K562 (cell line): ENCODE data around the gene SRGAP3. TPM values are rescaled to one million over a fixed set of nuclear protein-coding genes. Genes with fewer than 3 reads are reported as not detected.

ENCODE experiments used
- ATAC-seq: fragments of 200-7000 bp; cut with Tn5 transposase; 3 replicates; pipeline ENCODE4 v1.9.1; 2020; ENCODE audit warnings: moderate library complexity
- BruUV-seq: library from RNA; stranded (reverse); fragments of 400-500 nt; replicated peaks from 2 replicates; lab custom pipeline; 2021; lab: Mats Ljungman, UMichigan
- CTCF ChIA-PET: fragments of 300-600 bp; formaldehyde crosslinking; extraction: SDS; loops from one replicate; lab custom pipeline; 2021; ENCODE audit warnings: low intra/inter-chr PET ratio; lab: Yijun Ruan, JAX
- POLR2A ChIA-PET: fragments of 300-600, 350-650 bp; sonication (Branson Sonifier 250); formaldehyde crosslinking; extraction: SDS; loops from one replicate; lab custom pipeline; 2021; ENCODE audit warnings: antibody characterized with exemption, inconsistent platforms; lab: Yijun Ruan, JAX
- DNase-seq, 4 experiments: peaks; one replicate each; pipeline versions ENCODE4 v3.0.0 to v3.0.0-alpha.2; 2011 to 2018; ENCODE audit warnings: low spot score in 3 of 4, mixed read lengths in 3 of 4; ENCODE audit errors: extremely low read depth in 1 of 4
- FAIRE-seq: peaks from 2 replicates; lab custom pipeline; 2011; peaks lifted over from hg19 to GRCh38; lab: Jason Lieb, UNC
- H2AFZ ChIP-seq: 2 replicates; pipeline ENCODE4 v1.6.0; 2011; ENCODE audit warnings: low read depth, low read length, control low read depth, inconsistent platforms
- H3K27ac ChIP-seq: fragments of 200-600 bp; 3 replicates; pipeline ENCODE4 v1.8.0; 2011; ENCODE audit warnings: low read depth, mild to moderate bottlenecking, control low read depth, inconsistent platforms, low read length, moderate library complexity, mixed read lengths; ENCODE audit errors: extremely low read depth
- H3K27me3 ChIP-seq, 2 experiments: fragments of 300-600 bp in 1 of 2; 2 replicates in 1 of 2; 3 replicates in 1 of 2; pipeline versions ENCODE4 v1.6.0 to v1.8.0; 2011; ENCODE audit warnings: inconsistent platforms in 2 of 2, low read length in 2 of 2, mild to moderate bottlenecking in 1 of 2, mixed read lengths in 1 of 2, moderate library complexity in 1 of 2; ENCODE audit not compliant: control insufficient read depth in 2 of 2, insufficient read depth in 2 of 2
- H3K36me3 ChIP-seq: fragments of 300-600 bp; 3 replicates; pipeline ENCODE4 v1.8.0; 2011; ENCODE audit warnings: mild to moderate bottlenecking, low read length, inconsistent platforms; ENCODE audit not compliant: control insufficient read depth, insufficient read depth
- H3K4me1 ChIP-seq, 2 experiments: fragments of 200-600 bp in 1 of 2; replicated peaks in 1 of 2; 2 replicates in 1 of 2; 3 replicates in 1 of 2; pipeline versions ENCODE4 v1.5.1 to v1.8.0; 2011; ENCODE audit warnings: inconsistent platforms in 2 of 2, low read length in 2 of 2, mild to moderate bottlenecking in 1 of 2, mixed read lengths in 1 of 2, moderate library complexity in 1 of 2; ENCODE audit not compliant: control insufficient read depth in 2 of 2, insufficient read depth in 2 of 2
- H3K4me2 ChIP-seq: 2 replicates; pipeline ENCODE4 v1.6.1; 2011; ENCODE audit warnings: low read length, control low read depth, inconsistent platforms, mixed read lengths; ENCODE audit not compliant: insufficient read depth
- H3K4me3 ChIP-seq: fragments of 200-600 bp; sonication (generic), shearing (Covaris generic); 2 replicates; pipeline ENCODE4 v1.5.1; 2016; ENCODE audit warnings: control low read depth, inconsistent platforms
- H3K79me2 ChIP-seq: fragments of 200-600 bp; 3 replicates; pipeline ENCODE4 v1.8.0; 2011; ENCODE audit warnings: low read length, inconsistent platforms; ENCODE audit not compliant: control insufficient read depth, insufficient read depth
- H3K9ac ChIP-seq, 2 experiments: 2 replicates each; pipeline versions ENCODE4 v1.6.0 to v1.6.1; 2011; ENCODE audit warnings: low read depth in 2 of 2, low read length in 2 of 2, control low read depth in 1 of 2, inconsistent platforms in 1 of 2, mild to moderate bottlenecking in 1 of 2, mixed read lengths in 1 of 2; ENCODE audit not compliant: insufficient read depth in 1 of 2
- H3K9me1 ChIP-seq: one replicate; pipeline ENCODE4 v1.6.0; 2011; ENCODE audit warnings: inconsistent platforms, mild to moderate bottlenecking, low read length, moderate library complexity; ENCODE audit not compliant: control insufficient read depth, insufficient read depth
- H3K9me3 ChIP-seq: replicated peaks from 2 replicates; pipeline ENCODE4 v1.5.1; 2011; ENCODE audit warnings: low read depth, low read length, inconsistent platforms; ENCODE audit not compliant: control insufficient read depth, insufficient read depth
- H4K20me1 ChIP-seq: replicated peaks from 2 replicates; pipeline ENCODE4 v1.6.1; 2011; ENCODE audit warnings: low read length, inconsistent platforms, mixed read lengths; ENCODE audit not compliant: control insufficient read depth, insufficient read depth
- C11orf30 ChIP-seq: fragments of 450-650 bp; IDR thresholded peaks from 2 replicates; pipeline ENCODE4 v1.6.1; 2016; ENCODE audit warnings: low read depth, mild to moderate bottlenecking
- CEBPG ChIP-seq, 3 experiments: fragments of 200-800 bp in 1 of 3; sonication (Bioruptor generic) in 1 of 3; sonication (generic) in 1 of 3; formaldehyde crosslinking in 1 of 3; IDR thresholded peaks in 2 of 3; conservative IDR thresholded peaks in 1 of 3; 2 replicates each; pipeline versions ENCODE4 v1.6.1 to v1.8.0; 2016 to 2022; ENCODE audit warnings: missing compliant biosample characterization in 2 of 3, missing genetic modification characterization in 2 of 3, mild to moderate bottlenecking in 1 of 3, missing genetic modification reagents in 1 of 3
- CGGBP1 ChIP-seq: fragments of 250-450 bp; sonication (Bioruptor Pico); IDR thresholded peaks from 2 replicates; pipeline ENCODE4 v1.9.0; 2021; ENCODE audit warnings: mild to moderate bottlenecking
- E2F3 ChIP-seq: fragments of 250-450 bp; sonication (Bioruptor Pico); IDR thresholded peaks from 2 replicates; pipeline ENCODE4 v1.4.0; 2020; ENCODE audit warnings: mild to moderate bottlenecking
- POU5F1 ChIP-seq: fragments of 150-350 bp; IDR thresholded peaks from 2 replicates; pipeline ENCODE4 v1.6.1; 2014; ENCODE audit warnings: borderline replicate concordance, low read length, low read depth, mild to moderate bottlenecking; ENCODE audit not compliant: partially characterized antibody
- ZBTB11 ChIP-seq, 3 experiments: fragments of 200-800 bp in 1 of 3; fragments of 250-450 bp in 1 of 3; fragments of 450-650 bp in 1 of 3; sonication (Bioruptor Pico) in 1 of 3; sonication (Bioruptor generic) in 1 of 3; formaldehyde crosslinking in 1 of 3; IDR thresholded peaks; 2 replicates each; pipeline versions ENCODE4 v1.6.1 to v1.8.0; 2016 to 2022; ENCODE audit warnings: mild to moderate bottlenecking in 2 of 3, missing genetic modification characterization in 2 of 3, missing compliant biosample characterization in 1 of 3, moderate library complexity in 1 of 3
- ZNF165 ChIP-seq: fragments of 250-450 bp; sonication (Bioruptor Pico); IDR thresholded peaks from 2 replicates; pipeline ENCODE4 v1.4.0; 2020; ENCODE audit warnings: borderline replicate concordance
- ZNF766 ChIP-seq: fragments of 200-800 bp; sonication (Bioruptor generic); conservative IDR thresholded peaks from 2 replicates; pipeline ENCODE4 v1.6.1; 2016; ENCODE audit warnings: missing genetic modification characterization, missing compliant biosample characterization
- WGBS: fragments of 100-300 bp; shearing (Covaris generic); methylation state at CpG from one replicate; pipeline ENCODE4 v1.1.6; 2016; ENCODE audit warnings: low coverage, mixed read lengths; ENCODE audit not compliant: insufficient coverage; ENCODE audit errors: missing lambda C conversion rate; 5-methylcytosine and 5-hydroxymethylcytosine counted together
- in situ Hi-C: fragments of 300-500 bp; cut with MboI; formaldehyde crosslinking; loops from 4 replicates; pipeline ENCODE4 v1.15.0; 2018; ENCODE audit warnings: inconsistent platforms, mixed read lengths
- intact Hi-C: fragments of 100-400 bp; cut with micrococcal nuclease; formaldehyde crosslinking; loops from 2 replicates; pipeline ENCODE4 v1.14.2; 2022
- polyA plus RNA-seq, 8 experiments: library from polyadenylated mRNA; depleted of rRNA in 4 of 8; stranded (reverse) in 5 of 8; unstranded in 3 of 8; fragments of >200 nt; fragmentation: Nextera tagmentation in 2 of 8; fragmentation: Illumina TruSeq in 1 of 8; extraction: Ambion mirVana in 2 of 8; extraction: Trizol in 1 of 8; gene quantifications; 2 replicates each; pipeline versions ENCODE4 v1.2.1 to v1.2.3, GENCODE V29; 2011 to 2014; ENCODE audit warnings: inconsistent platforms in 1 of 8, missing spikeins in 1 of 8
- total RNA-seq, 7 experiments: library from RNA; depleted of rRNA in 6 of 7; stranded (reverse); fragments of >200 nt in 6 of 7; fragmentation: Illumina TruSeq in 2 of 7; extraction: Trizol in 2 of 7; gene quantifications; 2 replicates each; pipeline versions ENCODE4 v1.2.1 to v1.2.3, GENCODE V29; 2011 to 2021; ENCODE audit warnings: low replicate concordance in 1 of 7
- TF ChIP-seq, protein P1 (sequence below): fragments of 450-650 bp; IDR thresholded peaks from 2 replicates; pipeline ENCODE4 v1.6.1; 2016; ENCODE audit warnings: low read depth

SRGAP3 gene
- total and polyA plus RNA-seq, 9 of the 15 experiments (the other 6 are each of a cell fraction or from before 2014, with no cell fraction given) = 0.11 to 0.85 (median 0.35) TPM; not detected in 2

DNA sequence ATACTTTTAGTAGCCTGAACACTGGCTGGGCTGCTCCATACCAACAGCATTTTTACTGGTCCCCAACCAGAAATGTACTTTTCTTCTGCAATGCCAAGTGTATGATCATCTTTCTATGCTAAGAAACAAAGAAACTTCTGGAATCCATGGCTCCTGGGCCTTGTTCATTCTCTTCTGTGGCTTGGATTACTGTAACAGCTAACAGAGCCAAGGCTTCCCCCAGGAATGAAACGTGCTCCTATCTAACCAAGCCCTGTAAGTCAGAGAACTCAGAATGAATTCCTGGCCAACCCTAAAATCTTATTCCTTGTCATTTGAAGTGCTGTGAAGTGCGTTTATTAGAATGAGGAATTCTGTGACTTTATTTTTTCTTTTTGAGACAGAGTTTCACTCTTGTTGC is 183.3 kb downstream of the SRGAP3 start:
- Histone ChIP-seq H3K9me1 (no peaks in the 10 kb centered on the region), H3K4me3 (no peak overlapping the region), H3K9ac (no peak overlapping the region), H3K27ac (no peak overlapping the region), H3K36me3 (no peaks in the 10 kb centered on the region), H3K27me3 (peaks cover 0 to 9% of the 10 kb centered on the region in 2 experiments; a peak in 2 of 5 replicates), H2AFZ (no peak overlapping the region), H3K9me3 (0 out of 2 replicates have a peak, but pooled peaks cover 4% of the 10 kb centered on the region), H3K4me2 (no peak overlapping the region), H3K4me1 (no peaks in the 10 kb centered on the region), H4K20me1 (no peaks in the 10 kb centered on the region), H3K79me2 (no peaks in the 10 kb centered on the region)
- in situ Hi-C loops = loop anchor here (5.0 kb wide), 1 partner anchor 94 kb away; no protein-coding TSS in a partner anchor
- ATAC-seq (no peak), DNase-seq (no peak), FAIRE-seq (no peak)
- intact Hi-C loops = loop anchor here (2.0 to 5.0 kb wide), 3 partner anchors 237 to 404 kb away; partner anchors contain the start of gene OXTR
- 0% methylated on average over 2 of the region's 2 CpGs for WGBS
- CTCF ChIA-PET = interaction anchor here (1.1 to 1.9 kb wide), 2 partner anchors 70 to 95 kb away, joined by 3 to 23 read pairs; no protein-coding TSS in a partner anchor
- TF ChIP-seq E2F3 (CRISPR knock-in tag) (no peak), POU5F1 (no peak), ZBTB11 (CRISPR knock-in tag; IDR thresholded peaks at IDR 0.05) (no peak), CEBPG (CRISPR knock-in tag; IDR thresholded peaks at IDR 0.05) (no peak), CEBPG (tag; conservative IDR thresholded peaks at IDR 0.05 in 1 of 2, IDR thresholded peaks at IDR 0.05 in 1 of 2) (no peak), C11orf30 (no peak), ZNF766 (no peak), CGGBP1 (CRISPR knock-in tag) (no peak), ZNF165 (CRISPR knock-in tag) (no peak)
- TF ChIP-seq, protein P1, sequence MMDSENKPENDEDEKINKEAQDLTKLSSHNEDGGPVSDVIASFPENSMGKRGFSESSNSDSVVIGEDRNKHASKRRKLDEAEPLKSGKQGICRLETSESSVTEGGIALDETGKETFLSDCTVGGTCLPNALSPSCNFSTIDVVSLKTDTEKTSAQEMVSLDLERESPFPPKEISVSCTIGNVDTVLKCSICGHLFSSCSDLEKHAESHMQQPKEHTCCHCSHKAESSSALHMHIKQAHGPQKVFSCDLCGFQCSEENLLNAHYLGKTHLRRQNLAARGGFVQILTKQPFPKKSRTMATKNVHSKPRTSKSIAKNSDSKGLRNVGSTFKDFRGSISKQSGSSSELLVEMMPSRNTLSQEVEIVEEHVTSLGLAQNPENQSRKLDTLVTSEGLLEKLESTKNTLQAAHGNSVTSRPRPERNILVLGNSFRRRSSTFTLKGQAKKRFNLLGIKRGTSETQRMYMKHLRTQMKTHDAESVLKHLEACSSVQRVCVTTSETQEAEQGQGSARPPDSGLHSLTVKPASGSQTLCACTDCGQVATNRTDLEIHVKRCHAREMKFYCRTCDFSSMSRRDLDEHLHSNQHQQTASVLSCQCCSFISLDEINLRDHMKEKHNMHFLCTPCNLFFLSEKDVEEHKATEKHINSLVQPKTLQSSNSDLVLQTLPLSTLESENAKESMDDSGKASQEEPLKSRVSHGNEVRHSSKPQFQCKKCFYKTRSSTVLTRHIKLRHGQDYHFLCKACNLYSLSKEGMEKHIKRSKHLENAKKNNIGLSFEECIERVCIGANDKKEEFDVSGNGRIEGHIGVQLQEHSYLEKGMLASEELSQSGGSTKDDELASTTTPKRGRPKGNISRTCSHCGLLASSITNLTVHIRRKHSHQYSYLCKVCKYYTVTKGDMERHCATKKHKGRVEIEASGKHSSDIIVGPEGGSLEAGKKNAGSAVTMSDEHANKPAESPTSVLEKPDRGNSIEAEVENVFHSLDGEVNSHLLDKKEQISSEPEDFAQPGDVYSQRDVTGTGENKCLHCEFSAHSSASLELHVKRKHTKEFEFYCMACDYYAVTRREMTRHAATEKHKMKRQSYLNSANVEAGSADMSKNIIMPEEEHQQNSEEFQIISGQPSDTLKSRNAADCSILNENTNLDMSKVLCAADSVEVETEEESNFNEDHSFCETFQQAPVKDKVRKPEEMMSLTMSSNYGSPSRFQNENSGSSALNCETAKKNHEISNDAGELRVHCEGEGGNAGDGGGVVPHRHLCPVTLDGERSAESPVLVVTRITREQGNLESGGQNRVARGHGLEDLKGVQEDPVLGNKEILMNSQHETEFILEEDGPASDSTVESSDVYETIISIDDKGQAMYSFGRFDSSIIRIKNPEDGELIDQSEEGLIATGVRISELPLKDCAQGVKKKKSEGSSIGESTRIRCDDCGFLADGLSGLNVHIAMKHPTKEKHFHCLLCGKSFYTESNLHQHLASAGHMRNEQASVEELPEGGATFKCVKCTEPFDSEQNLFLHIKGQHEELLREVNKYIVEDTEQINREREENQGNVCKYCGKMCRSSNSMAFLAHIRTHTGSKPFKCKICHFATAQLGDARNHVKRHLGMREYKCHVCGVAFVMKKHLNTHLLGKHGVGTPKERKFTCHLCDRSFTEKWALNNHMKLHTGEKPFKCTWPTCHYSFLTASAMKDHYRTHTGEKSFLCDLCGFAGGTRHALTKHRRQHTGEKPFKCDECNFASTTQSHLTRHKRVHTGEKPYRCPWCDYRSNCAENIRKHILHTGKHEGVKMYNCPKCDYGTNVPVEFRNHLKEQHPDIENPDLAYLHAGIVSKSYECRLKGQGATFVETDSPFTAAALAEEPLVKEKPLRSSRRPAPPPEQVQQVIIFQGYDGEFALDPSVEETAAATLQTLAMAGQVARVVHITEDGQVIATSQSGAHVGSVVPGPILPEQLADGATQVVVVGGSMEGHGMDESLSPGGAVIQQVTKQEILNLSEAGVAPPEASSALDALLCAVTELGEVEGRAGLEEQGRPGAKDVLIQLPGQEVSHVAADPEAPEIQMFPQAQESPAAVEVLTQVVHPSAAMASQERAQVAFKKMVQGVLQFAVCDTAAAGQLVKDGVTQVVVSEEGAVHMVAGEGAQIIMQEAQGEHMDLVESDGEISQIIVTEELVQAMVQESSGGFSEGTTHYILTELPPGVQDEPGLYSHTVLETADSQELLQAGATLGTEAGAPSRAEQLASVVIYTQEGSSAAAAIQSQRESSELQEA = no peak
- POLR2A ChIA-PET = no interaction called here
- no TSS peak for BruUV-seq
